Measurements from ENCODE around the gene UNC13A. TPM values are rescaled to one million over a fixed set of nuclear protein-coding genes. Genes with fewer than 3 reads are reported as not detected.

UNC13A gene
- total RNA-seq, 1 donor from 2014 or later = 1.2 TPM

- DNase-seq (ENCODE audit: low read depth) (no peak), FAIRE-seq (no peak)
- no peak overlapping the region for H3K27ac ChIP-seq (ENCODE audit: low read depth, low read length)
- TF ChIP-seq EZH2 (IDR thresholded peaks at IDR 0.05; ENCODE audit: insufficient read depth, low read length) = no peak
- TF ChIP-seq, protein P1, sequence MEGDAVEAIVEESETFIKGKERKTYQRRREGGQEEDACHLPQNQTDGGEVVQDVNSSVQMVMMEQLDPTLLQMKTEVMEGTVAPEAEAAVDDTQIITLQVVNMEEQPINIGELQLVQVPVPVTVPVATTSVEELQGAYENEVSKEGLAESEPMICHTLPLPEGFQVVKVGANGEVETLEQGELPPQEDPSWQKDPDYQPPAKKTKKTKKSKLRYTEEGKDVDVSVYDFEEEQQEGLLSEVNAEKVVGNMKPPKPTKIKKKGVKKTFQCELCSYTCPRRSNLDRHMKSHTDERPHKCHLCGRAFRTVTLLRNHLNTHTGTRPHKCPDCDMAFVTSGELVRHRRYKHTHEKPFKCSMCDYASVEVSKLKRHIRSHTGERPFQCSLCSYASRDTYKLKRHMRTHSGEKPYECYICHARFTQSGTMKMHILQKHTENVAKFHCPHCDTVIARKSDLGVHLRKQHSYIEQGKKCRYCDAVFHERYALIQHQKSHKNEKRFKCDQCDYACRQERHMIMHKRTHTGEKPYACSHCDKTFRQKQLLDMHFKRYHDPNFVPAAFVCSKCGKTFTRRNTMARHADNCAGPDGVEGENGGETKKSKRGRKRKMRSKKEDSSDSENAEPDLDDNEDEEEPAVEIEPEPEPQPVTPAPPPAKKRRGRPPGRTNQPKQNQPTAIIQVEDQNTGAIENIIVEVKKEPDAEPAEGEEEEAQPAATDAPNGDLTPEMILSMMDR (IDR thresholded peaks at IDR 0.05; ENCODE audit: insufficient read depth, low read depth, low read length) = no peak
- H3K79me2 ChIP-seq (ENCODE audit: insufficient read depth, low read length) = no peaks in the 10 kb centered on the region
- Mint-ChIP-seq H3K27ac (ENCODE audit: unreplicated experiment) (no peak overlapping the region), H3K9me3 (ENCODE audit: unreplicated experiment) (peaks cover 9% of the 10 kb centered on the region), H3K4me1 (ENCODE audit: low read depth, unreplicated experiment) (no peaks in the 10 kb centered on the region), H3K27me3 (ENCODE audit: low read depth, unreplicated experiment) (peaks cover 6% of the 10 kb centered on the region), H3K4me3 (ENCODE audit: unreplicated experiment) (no peak overlapping the region), H3K36me3 (ENCODE audit: low read depth, unreplicated experiment) (no peaks in the 10 kb centered on the region)
- H3K9me3 ChIP-seq (ENCODE audit: insufficient read depth, low read depth, low read length) = no peaks in the 10 kb centered on the region
- H4K20me1 ChIP-seq (ENCODE audit: insufficient read depth, low read length) = no peaks in the 10 kb centered on the region
- H3K4me3 ChIP-seq (ENCODE audit: insufficient read depth, low read depth, low read length) = no peak overlapping the region
- H3K4me1 ChIP-seq (ENCODE audit: insufficient read depth, low read length) = no peaks in the 10 kb centered on the region
- no peak overlapping the region for H3K4me2 ChIP-seq (ENCODE audit: low read length)
- no peak overlapping the region for H2AFZ ChIP-seq (ENCODE audit: low read depth, low read length)
- no peaks in the 10 kb centered on the region for H3K27me3 ChIP-seq (ENCODE audit: insufficient read depth, low read length)
- H3K9ac ChIP-seq (ENCODE audit: low read length) = no peak overlapping the region
- H3K36me3 ChIP-seq (ENCODE audit: insufficient read depth, low read length) = no peaks in the 10 kb centered on the region
These were observed 63.7 kb downstream of the UNC13A start for GRCh38 chr19:17624314-17624991.

DNA sequence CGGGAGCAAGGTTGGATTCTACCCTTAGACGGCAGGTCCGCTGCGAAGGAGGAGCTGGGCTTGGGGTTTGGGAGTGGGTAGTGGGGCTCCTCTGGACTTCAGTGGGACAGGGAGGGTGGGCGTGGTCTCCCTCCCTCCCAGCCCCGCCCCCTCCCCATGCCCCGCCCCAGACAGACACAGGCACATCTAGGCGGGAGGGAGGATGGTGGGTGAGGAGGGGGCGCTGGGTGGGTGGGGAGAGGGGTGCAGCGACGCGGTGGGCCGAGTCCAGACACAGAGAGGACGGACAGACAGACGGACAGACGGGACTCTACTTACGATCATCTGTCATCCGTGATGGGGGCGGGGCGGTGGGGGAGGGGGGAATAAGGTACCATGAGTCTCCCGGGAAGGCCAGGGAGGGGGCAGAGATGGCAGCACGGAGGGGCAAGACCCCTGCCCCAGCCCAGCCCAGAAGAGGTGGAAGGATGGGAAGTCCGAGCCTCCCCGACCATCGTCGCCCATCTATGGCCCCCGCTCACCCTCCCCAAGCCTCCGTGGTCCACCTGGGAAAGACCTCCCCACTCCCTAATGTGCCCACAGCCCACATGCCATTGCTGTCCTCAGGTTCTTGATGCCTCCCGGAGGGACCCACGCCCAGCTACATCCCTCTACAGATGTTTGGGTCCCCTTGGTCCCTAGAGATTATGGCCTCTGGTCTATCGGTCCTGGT is 64.8 kb downstream of the UNC13A start:
- no peak overlapping the region for H3K27ac Mint-ChIP-seq (ENCODE audit: unreplicated experiment)
- Histone ChIP-seq H3K27ac (ENCODE audit: low read depth, low read length) (no peak overlapping the region), H3K9me3 (ENCODE audit: insufficient read depth, low read depth, low read length) (no peaks in the 10 kb centered on the region), H3K4me3 (ENCODE audit: insufficient read depth, low read depth, low read length) (no peak overlapping the region), H3K79me2 (ENCODE audit: insufficient read depth, low read length) (no peaks in the 10 kb centered on the region), H3K36me3 (ENCODE audit: insufficient read depth, low read length) (no peaks in the 10 kb centered on the region), H3K4me1 (ENCODE audit: insufficient read depth, low read length) (no peaks in the 10 kb centered on the region), H2AFZ (ENCODE audit: low read depth, low read length) (no peak overlapping the region), H3K4me2 (ENCODE audit: low read length) (no peak overlapping the region), H3K9ac (ENCODE audit: low read length) (no peak overlapping the region), H3K27me3 (ENCODE audit: insufficient read depth, low read length) (no peaks in the 10 kb centered on the region), H4K20me1 (ENCODE audit: insufficient read depth, low read length) (no peaks in the 10 kb centered on the region)
- no peak overlapping the region for H3K4me3 Mint-ChIP-seq (ENCODE audit: unreplicated experiment)
- peaks cover 6% of the 10 kb centered on the region for H3K27me3 Mint-ChIP-seq (ENCODE audit: low read depth, unreplicated experiment)
- FAIRE-seq (no peak), DNase-seq (ENCODE audit: low read depth) (no peak)
- H3K36me3 Mint-ChIP-seq (ENCODE audit: low read depth, unreplicated experiment) = no peaks in the 10 kb centered on the region
- no peaks in the 10 kb centered on the region for H3K4me1 Mint-ChIP-seq (ENCODE audit: low read depth, unreplicated experiment)
- H3K9me3 Mint-ChIP-seq (ENCODE audit: unreplicated experiment) = peaks cover 9% of the 10 kb centered on the region
- TF ChIP-seq EZH2 (IDR thresholded peaks at IDR 0.05; ENCODE audit: insufficient read depth, low read length) = no peak
- TF ChIP-seq, protein P1 (IDR thresholded peaks at IDR 0.05; ENCODE audit: insufficient read depth, low read depth, low read length) = no peak

- Histone ChIP-seq H3K4me1 (ENCODE audit: insufficient read depth, low read length) (no peaks in the 10 kb centered on the region), H3K4me3 (ENCODE audit: insufficient read depth, low read depth, low read length) (no peak overlapping the region), H3K9me3 (ENCODE audit: insufficient read depth, low read depth, low read length) (no peaks in the 10 kb centered on the region), H3K79me2 (ENCODE audit: insufficient read depth, low read length) (no peaks in the 10 kb centered on the region), H3K27me3 (ENCODE audit: insufficient read depth, low read length) (no peaks in the 10 kb centered on the region), H2AFZ (ENCODE audit: low read depth, low read length) (no peak overlapping the region), H3K9ac (ENCODE audit: low read length) (no peak overlapping the region), H3K36me3 (ENCODE audit: insufficient read depth, low read length) (no peaks in the 10 kb centered on the region), H3K4me2 (ENCODE audit: low read length) (no peak overlapping the region), H4K20me1 (ENCODE audit: insufficient read depth, low read length) (no peaks in the 10 kb centered on the region), H3K27ac (ENCODE audit: low read depth, low read length) (no peak overlapping the region)
- H3K27me3 Mint-ChIP-seq (ENCODE audit: low read depth, unreplicated experiment) = peaks cover 11% of the 10 kb centered on the region
- H3K4me1 Mint-ChIP-seq (ENCODE audit: low read depth, unreplicated experiment) = no peaks in the 10 kb centered on the region
- peaks cover 13% of the 10 kb centered on the region for H3K9me3 Mint-ChIP-seq (ENCODE audit: unreplicated experiment)
- no peaks in the 10 kb centered on the region for H3K36me3 Mint-ChIP-seq (ENCODE audit: low read depth, unreplicated experiment)
- no peak overlapping the region for H3K4me3 Mint-ChIP-seq (ENCODE audit: unreplicated experiment)
- H3K27ac Mint-ChIP-seq (ENCODE audit: unreplicated experiment) = no peak overlapping the region
- FAIRE-seq = no peak
- TF ChIP-seq, protein P1 (IDR thresholded peaks at IDR 0.05; ENCODE audit: insufficient read depth, low read depth, low read length) = no peak
- TF ChIP-seq EZH2 (IDR thresholded peaks at IDR 0.05; ENCODE audit: insufficient read depth, low read length) = no peak
- DNase-seq (ENCODE audit: low read depth) = no peak
These were observed 67.5 kb downstream of the UNC13A start for GRCh38 chr19:17620696-17621095.
